ENCODE results near the gene CD9. TPM values are rescaled to one million over a fixed set of nuclear protein-coding genes. Genes with fewer than 3 reads are reported as not detected.

Gene CD9
- polyA plus RNA-seq, 1 donor (not counting 4 experiments of a cell fraction or from before 2014, with no cell fraction given), result 1,084 TPM

- Histone ChIP-seq H3K9me3 (ENCODE audit: control insufficient read depth, low read depth, low read length) (no peaks in the 10 kb centered on the region), H3K4me1 (ENCODE audit: control insufficient read depth, extremely low read depth, insufficient read depth, low read length) (peaks cover 29% of the 10 kb centered on the region), H3K27ac (ENCODE audit: control insufficient read depth, insufficient read depth, low read length) (no peak overlapping the region), H3K9ac (ENCODE audit: control insufficient read depth, extremely low read depth, insufficient read depth, low read length) (peak overlapping the region; percentile 65), H4K20me1 (ENCODE audit: control insufficient read depth, extremely low read depth, insufficient read depth, low read length) (no peaks in the 10 kb centered on the region), H3K4me2 (ENCODE audit: control insufficient read depth, extremely low read depth, insufficient read depth, low read depth, low read length) (peak overlapping the region; percentile 73), H3K27me3 (ENCODE audit: control insufficient read depth, extremely low read depth, insufficient read depth, low read length) (no peaks in the 10 kb centered on the region), H3K9me1 (ENCODE audit: control insufficient read depth, extremely low read depth, insufficient read depth, low read length) (no peaks in the 10 kb centered on the region), H2AFZ (ENCODE audit: control insufficient read depth, low read length) (peak overlapping the region; percentile 90), H3K36me3 (ENCODE audit: control insufficient read depth in 2 of 2, extremely low read depth in 1 of 2, insufficient read depth in 2 of 2, low read length in 2 of 2) (no peaks in the 10 kb centered on the region), H3K79me2 (ENCODE audit: control insufficient read depth, insufficient read depth, low read length) (no peaks in the 10 kb centered on the region), H3K4me3 (ENCODE audit: control insufficient read depth in 2 of 3, extremely low read depth in 1 of 3, insufficient read depth in 2 of 3, low read depth in 1 of 3, low read length in 3 of 3) (no peak overlapping the region)
- dilution Hi-C loops (cut with MboI; ENCODE audit: extremely low pct_ligation_motif_present, low sequenced_read_pairs), result no loop called here
- DNase-seq (ENCODE audit: low read depth, low spot score) (no peak), FAIRE-seq (peak; percentile 76)
- TF ChIP-seq, protein P1, sequence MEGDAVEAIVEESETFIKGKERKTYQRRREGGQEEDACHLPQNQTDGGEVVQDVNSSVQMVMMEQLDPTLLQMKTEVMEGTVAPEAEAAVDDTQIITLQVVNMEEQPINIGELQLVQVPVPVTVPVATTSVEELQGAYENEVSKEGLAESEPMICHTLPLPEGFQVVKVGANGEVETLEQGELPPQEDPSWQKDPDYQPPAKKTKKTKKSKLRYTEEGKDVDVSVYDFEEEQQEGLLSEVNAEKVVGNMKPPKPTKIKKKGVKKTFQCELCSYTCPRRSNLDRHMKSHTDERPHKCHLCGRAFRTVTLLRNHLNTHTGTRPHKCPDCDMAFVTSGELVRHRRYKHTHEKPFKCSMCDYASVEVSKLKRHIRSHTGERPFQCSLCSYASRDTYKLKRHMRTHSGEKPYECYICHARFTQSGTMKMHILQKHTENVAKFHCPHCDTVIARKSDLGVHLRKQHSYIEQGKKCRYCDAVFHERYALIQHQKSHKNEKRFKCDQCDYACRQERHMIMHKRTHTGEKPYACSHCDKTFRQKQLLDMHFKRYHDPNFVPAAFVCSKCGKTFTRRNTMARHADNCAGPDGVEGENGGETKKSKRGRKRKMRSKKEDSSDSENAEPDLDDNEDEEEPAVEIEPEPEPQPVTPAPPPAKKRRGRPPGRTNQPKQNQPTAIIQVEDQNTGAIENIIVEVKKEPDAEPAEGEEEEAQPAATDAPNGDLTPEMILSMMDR (optimal IDR thresholded peaks at IDR 0.05 in 1 of 3, IDR thresholded peaks at IDR 0.05 in 1 of 3, conservative IDR thresholded peaks at IDR 0.05 in 1 of 3; ENCODE audit: extremely low read depth in 1 of 3, insufficient read depth in 2 of 3, low read length in 3 of 3), result peak in 1 of 3 experiments; percentile 1
- TF ChIP-seq EZH2 (IDR thresholded peaks at IDR 0.05; ENCODE audit: low read length), result no peak
These were observed 18.5 kb upstream of the CD9 start for GRCh38 chr12:6181583-6182278.

DNA sequence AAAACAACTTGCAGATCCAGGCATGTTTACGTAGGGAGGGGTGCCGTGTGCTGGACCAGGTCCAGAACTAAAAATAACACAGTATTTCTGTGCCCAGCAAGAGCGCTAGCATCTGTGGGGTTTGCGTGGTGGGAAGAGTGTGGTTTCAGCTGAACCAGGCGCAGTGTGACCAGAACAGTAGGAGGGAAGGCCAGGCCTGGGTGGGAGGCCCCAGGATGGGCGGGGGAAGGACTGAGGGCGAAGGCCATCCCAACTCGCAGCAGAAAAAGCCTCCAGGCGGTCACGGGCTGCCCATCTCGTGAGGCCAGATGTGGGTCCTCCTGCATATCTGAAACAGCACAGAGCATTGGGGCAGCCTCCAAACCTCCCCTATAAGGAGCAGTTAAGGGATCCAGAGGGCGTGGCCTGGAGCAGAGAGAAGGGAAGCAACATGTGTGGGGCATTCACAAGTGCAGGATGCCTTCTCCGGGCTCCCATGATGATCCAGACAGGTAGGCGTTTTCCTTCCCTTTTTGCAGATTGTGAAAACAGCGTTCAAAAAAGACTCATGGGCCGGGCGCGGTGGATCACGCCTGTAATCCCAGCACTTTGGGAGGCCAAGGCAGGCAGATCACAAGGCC lies 17.8 kb upstream of the CD9 start:
- no peak for DNase-seq (ENCODE audit: low read depth, low spot score)
- H3K4me2 ChIP-seq (ENCODE audit: control insufficient read depth, extremely low read depth, insufficient read depth, low read depth, low read length), result peak overlapping the region; percentile 73

More for the DNA sequence above, 17.8 kb upstream of the CD9 start:
- peaks cover 29% of the 10 kb centered on the region for H3K4me1 ChIP-seq (ENCODE audit: control insufficient read depth, extremely low read depth, insufficient read depth, low read length)
- H4K20me1 ChIP-seq (ENCODE audit: control insufficient read depth, extremely low read depth, insufficient read depth, low read length), result no peaks in the 10 kb centered on the region
- H3K9ac ChIP-seq (ENCODE audit: control insufficient read depth, extremely low read depth, insufficient read depth, low read length), result peak overlapping the region; percentile 65
- peak overlapping the region; percentile 90 for H2AFZ ChIP-seq (ENCODE audit: control insufficient read depth, low read length)
- H3K36me3 ChIP-seq (ENCODE audit: control insufficient read depth in 2 of 2, extremely low read depth in 1 of 2, insufficient read depth in 2 of 2, low read length in 2 of 2), result no peaks in the 10 kb centered on the region
- H3K9me3 ChIP-seq (ENCODE audit: control insufficient read depth, low read depth, low read length), result no peaks in the 10 kb centered on the region
- peak overlapping the region in 1 of 3 experiments; percentile 47 for H3K4me3 ChIP-seq (ENCODE audit: control insufficient read depth in 2 of 3, extremely low read depth in 1 of 3, insufficient read depth in 2 of 3, low read depth in 1 of 3, low read length in 3 of 3)
- FAIRE-seq, result no peak
- dilution Hi-C loops (cut with MboI; ENCODE audit: extremely low pct_ligation_motif_present, low sequenced_read_pairs), result no loop called here
- H3K79me2 ChIP-seq (ENCODE audit: control insufficient read depth, insufficient read depth, low read length), result no peaks in the 10 kb centered on the region
- H3K9me1 ChIP-seq (ENCODE audit: control insufficient read depth, extremely low read depth, insufficient read depth, low read length), result no peaks in the 10 kb centered on the region
- no peak for TF ChIP-seq EZH2 (IDR thresholded peaks at IDR 0.05; ENCODE audit: low read length)
- TF ChIP-seq, protein P1 (optimal IDR thresholded peaks at IDR 0.05 in 1 of 3, IDR thresholded peaks at IDR 0.05 in 1 of 3, conservative IDR thresholded peaks at IDR 0.05 in 1 of 3; ENCODE audit: extremely low read depth in 1 of 3, insufficient read depth in 2 of 3, low read length in 3 of 3), result no peak
- no peaks in the 10 kb centered on the region for H3K27me3 ChIP-seq (ENCODE audit: control insufficient read depth, extremely low read depth, insufficient read depth, low read length)
- H3K27ac ChIP-seq (ENCODE audit: control insufficient read depth, insufficient read depth, low read length), result peak overlapping the region; percentile 53
